BLaER1 treated with 17β-estradiol and CSF1 and Interleukin-3, amounts not matched to agents 10 nM and 100 nM (cell line): Measurements from ENCODE around the gene YBX2.

Source experiments
- H3K27ac ChIP-seq, 11 experiments: shearing (Covaris generic); formaldehyde crosslinking; 2 replicates each; pipeline ENCODE4 v1.8.1; 2022
- H3K27me3 ChIP-seq, 11 experiments: shearing (Covaris generic); formaldehyde crosslinking; 2 replicates each; pipeline ENCODE4 v1.8.1; 2022
- H3K36me3 ChIP-seq, 11 experiments: shearing (Covaris generic); formaldehyde crosslinking; 2 replicates each; pipeline ENCODE4 v1.8.1; 2022
- H3K4me1 ChIP-seq, 10 experiments: shearing (Covaris generic); formaldehyde crosslinking; 2 replicates each; pipeline ENCODE4 v1.8.1; 2022
- H3K4me2 ChIP-seq, 11 experiments: shearing (Covaris generic); formaldehyde crosslinking; 2 replicates each; pipeline ENCODE4 v1.8.1; 2022
- H3K4me3 ChIP-seq, 10 experiments: shearing (Covaris generic); formaldehyde crosslinking; 2 replicates each; pipeline ENCODE4 v1.8.1; 2022
- H3K9ac ChIP-seq, 11 experiments: shearing (Covaris generic); formaldehyde crosslinking; 2 replicates each; pipeline ENCODE4 v1.8.1; 2022
- H3K9me3 ChIP-seq, 11 experiments: shearing (Covaris generic); formaldehyde crosslinking; replicated peaks in 1 of 11; 2 replicates each; pipeline ENCODE4 v1.8.1; 2022
- H4K20me1 ChIP-seq, 11 experiments: shearing (Covaris generic); formaldehyde crosslinking; 2 replicates each; pipeline ENCODE4 v1.8.1; 2022
- Cebpa-rat ChIP-seq, 11 experiments: shearing (Covaris generic); IDR thresholded peaks; 2 replicates each; pipeline ENCODE4 v1.8.1; 2022

The YBX2 gene

DNA sequence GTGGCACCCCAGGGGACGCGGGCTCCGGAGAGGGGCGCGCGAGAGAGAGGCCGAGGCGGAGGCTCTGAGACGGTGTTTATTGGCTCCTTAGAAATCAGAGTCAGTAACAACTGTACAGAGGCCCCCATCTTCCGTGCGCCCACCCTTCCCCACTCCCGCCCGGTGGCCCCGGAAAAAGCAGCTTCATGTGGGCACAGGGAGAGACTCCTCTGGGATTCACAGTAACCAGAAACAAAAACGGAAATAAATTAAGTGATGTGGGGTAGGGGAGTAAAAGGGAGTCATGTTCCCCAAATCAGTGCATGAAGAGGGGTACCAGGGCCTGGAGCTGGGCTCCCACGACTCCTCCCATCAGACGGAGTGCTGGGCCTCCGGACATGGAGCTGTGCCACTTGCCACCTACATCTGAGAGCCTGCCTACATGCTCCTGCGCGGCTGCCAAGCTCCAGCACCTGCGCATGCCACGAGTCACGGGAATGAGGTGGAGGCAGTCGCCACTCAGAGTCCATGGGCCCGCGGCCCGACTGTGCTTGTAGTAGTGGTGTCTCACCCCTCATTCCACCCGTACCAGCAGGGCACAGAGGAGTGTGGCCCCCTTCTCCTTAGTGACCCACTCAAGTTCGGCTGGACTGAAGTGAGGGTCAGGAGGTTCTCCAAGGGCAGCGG is 21.3 kb upstream of the YBX2 start:
- peak overlapping the region; percentile 75 to 95 (median 88) for H3K4me3 ChIP-seq
- no peaks in the 10 kb centered on the region for H3K9me3 ChIP-seq
- H3K4me1 ChIP-seq: peaks cover 38 to 62% (median 52%) of the 10 kb centered on the region in 10 experiments
- H3K36me3 ChIP-seq: peaks cover 69 to 85% (median 75%) of the 10 kb centered on the region in 11 experiments
- H3K9ac ChIP-seq: peak overlapping the region; percentile 83 to 95 (median 87)
- peaks cover 37 to 44% (median 43%) of the 10 kb centered on the region in 11 experiments for H4K20me1 ChIP-seq
- H3K4me2 ChIP-seq: peak overlapping the region; percentile 77 to 99 (median 93)
- H3K27ac ChIP-seq: peak overlapping the region; percentile 82 to 91 (median 86)
- H3K27me3 ChIP-seq: no peaks in the 10 kb centered on the region
- no peak for TF ChIP-seq Cebpa-rat (IDR thresholded peaks at IDR 0.05)

DNA sequence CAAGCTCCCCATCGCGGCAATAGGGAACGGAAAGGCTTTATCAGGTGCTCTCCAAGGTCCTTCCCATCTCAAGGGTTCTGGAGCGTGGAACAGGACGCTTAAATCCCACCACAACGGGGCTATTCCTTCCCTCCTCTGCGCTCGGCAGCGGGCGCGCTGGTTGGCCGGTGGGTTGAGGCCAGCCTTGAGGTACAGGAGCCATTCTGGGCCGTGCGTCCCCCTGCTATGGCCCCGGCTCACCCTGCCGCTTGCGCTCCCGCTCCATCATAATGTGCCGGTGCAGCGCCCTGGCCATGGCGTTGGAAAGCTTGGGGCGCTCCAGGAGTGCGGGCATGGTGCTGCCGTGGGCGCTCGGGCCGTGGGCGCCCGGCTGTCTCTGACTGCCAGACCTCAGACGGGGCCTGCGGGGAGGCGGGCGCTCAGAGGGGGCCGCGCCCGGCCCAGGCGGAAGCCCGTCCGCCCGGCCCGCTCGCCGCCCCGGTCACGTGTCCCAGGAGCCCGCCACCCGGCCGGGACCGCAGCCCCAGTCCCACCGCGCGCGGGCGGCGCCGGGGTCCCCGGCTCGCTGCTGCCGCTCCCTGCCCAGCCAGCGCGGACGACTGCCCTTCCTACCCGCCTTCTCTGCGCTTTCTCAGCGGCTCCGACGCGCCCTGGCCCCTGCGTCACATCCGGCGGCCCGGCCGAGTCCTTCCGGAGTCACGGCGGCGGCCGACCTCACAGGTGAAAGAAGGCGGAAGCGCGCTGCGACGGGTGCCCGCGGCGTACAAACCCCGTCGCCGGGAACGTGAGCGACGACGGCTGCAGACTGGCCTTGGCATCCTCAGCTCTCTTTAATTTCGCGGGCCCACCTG is 20.5 kb upstream of the YBX2 start, which contains the start of gene GPS2:
TSS of gene GPS2 (minus strand) at position 642 of the 851 bp plus-strand sequence. CDS start at position 334, 308 bp downstream.
- Histone ChIP-seq H3K27me3 (no peaks in the 10 kb centered on the region), H3K27ac (peak within 1 kb of the TSS; percentile 82 to 91 (median 86)), H3K9ac (peak within 1 kb of the TSS; percentile 83 to 95 (median 87)), H3K4me1 (peaks cover 46 to 69% (median 60%) of the 10 kb centered on the region in 10 experiments), H3K4me2 (peak within 1 kb of the TSS; percentile 77 to 99 (median 93)), H3K4me3 (peak within 1 kb of the TSS; percentile 75 to 95 (median 88)), H3K9me3 (no peaks in the 10 kb centered on the region), H4K20me1 (peaks cover 45 to 52% (median 51%) of the 10 kb centered on the region in 11 experiments), H3K36me3 (peaks cover 69 to 85% (median 75%) of the 10 kb centered on the region in 11 experiments)
- TF ChIP-seq Cebpa-rat (IDR thresholded peaks at IDR 0.05): no peak

DNA sequence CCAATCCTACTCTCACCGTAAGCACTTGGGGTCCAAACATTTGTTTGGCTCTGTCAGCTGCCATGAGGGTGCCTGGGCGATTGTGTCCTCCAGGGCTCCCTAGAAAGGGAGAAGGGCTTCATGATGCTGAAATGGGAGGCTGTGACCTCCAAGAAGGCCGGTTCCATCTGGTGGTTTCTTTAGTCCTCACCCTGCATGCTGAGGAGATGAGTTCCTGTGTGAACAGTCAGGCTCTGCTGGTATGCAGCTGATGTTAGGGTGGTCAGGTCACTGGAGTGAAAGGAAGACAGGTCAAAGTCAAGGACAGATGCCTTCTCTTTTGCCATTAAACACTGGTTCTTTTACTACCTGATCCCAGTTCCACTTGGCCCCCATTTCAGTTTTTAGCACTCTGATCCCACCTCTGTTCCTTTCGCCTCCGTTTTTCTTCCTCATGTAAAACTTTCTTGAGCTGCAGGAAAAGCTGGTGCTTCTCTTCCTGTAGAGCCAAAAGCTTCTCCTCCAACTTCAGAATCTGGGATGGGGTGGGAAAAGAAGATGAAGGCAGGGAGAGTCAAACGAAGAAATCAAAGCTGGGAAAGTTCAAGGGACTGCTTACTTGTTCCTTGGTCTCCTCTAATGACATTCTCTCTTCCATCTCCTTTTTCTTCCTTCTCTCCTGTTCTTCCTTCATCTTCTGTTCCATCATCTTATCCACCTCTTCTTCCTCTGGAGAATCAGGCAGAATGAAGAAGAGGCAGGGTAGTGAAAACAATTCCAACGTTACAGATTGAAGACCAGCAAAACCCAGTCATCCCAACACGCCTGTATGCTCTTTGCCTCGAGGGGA is 19.7 kb upstream of the YBX2 start:
- Histone ChIP-seq H4K20me1 (peaks cover 53 to 60% (median 59%) of the 10 kb centered on the region in 11 experiments), H3K4me2 (peak overlapping the region; percentile 77 to 99 (median 93)), H3K9me3 (no peaks in the 10 kb centered on the region), H3K9ac (peak overlapping the region; percentile 83 to 95 (median 87)), H3K4me3 (peak overlapping the region; percentile 75 to 95 (median 88)), H3K4me1 (peaks cover 54 to 78% (median 68%) of the 10 kb centered on the region in 10 experiments), H3K27ac (peak overlapping the region in 10 of 11 experiments; percentile 82 to 91 (median 86); a peak in 19 of 22 replicates), H3K27me3 (no peaks in the 10 kb centered on the region), H3K36me3 (peaks cover 71 to 85% (median 80%) of the 10 kb centered on the region in 11 experiments)
- TF ChIP-seq Cebpa-rat (IDR thresholded peaks at IDR 0.05): no peak

DNA sequence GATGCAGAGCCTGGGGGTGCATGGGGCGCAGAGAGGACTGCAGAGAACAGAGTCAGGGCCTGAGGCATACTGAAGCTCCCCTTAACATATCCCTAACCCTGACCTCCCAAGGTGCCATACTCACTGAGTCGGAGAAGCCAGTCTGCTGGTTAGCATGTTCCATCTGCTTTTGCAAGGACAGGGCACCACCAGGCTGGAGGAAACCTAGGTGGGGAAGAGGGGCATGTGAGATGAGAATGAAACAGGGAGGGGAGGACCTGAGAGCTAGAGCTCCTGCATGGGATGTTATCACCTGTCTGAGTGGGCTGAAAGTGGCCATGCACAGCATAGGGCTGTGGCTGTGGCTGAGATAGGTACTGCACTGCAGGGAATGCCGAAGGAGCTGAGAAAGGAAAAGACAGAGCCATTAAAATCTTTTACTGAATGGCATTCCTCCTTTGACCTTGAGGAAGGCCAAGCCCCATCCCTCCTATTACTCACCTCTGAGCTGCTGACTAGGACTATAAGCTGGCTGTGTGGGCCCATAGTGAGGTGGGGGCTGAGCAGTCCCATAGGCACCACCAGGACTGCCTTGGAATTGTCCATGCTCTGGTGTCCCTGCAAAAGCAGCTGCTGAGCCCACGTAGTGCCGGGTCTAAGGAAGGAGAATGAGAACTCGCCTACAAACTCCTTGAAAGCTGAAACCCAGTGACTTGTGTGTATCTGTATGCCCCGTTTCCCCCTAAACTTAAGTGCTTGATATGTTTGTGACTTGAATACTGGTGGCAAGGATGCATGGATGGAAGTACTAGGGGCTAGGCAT is 18.9 kb upstream of the YBX2 start:
- peaks cover 61 to 68% (median 67%) of the 10 kb centered on the region in 11 experiments for H4K20me1 ChIP-seq
- 0 out of 22 replicates have a peak overlapping the region, but pooled peaks of 1 of the 11 experiments have one; percentile 86 for H3K27ac ChIP-seq
- H3K4me1 ChIP-seq: peaks cover 56 to 80% (median 70%) of the 10 kb centered on the region in 10 experiments
- no peak for TF ChIP-seq Cebpa-rat (IDR thresholded peaks at IDR 0.05)
- peak overlapping the region in 9 of 10 experiments; percentile 75 to 95 (median 89); a peak in 13 of 20 replicates for H3K4me3 ChIP-seq
- H3K36me3 ChIP-seq: peaks cover 62 to 81% (median 75%) of the 10 kb centered on the region in 11 experiments
- H3K27me3 ChIP-seq: no peaks in the 10 kb centered on the region
- no peaks in the 10 kb centered on the region for H3K9me3 ChIP-seq
- H3K4me2 ChIP-seq: peak overlapping the region; percentile 77 to 99 (median 93)
- H3K9ac ChIP-seq: peak overlapping the region; percentile 83 to 95 (median 87); a peak in 18 of 22 replicates

DNA sequence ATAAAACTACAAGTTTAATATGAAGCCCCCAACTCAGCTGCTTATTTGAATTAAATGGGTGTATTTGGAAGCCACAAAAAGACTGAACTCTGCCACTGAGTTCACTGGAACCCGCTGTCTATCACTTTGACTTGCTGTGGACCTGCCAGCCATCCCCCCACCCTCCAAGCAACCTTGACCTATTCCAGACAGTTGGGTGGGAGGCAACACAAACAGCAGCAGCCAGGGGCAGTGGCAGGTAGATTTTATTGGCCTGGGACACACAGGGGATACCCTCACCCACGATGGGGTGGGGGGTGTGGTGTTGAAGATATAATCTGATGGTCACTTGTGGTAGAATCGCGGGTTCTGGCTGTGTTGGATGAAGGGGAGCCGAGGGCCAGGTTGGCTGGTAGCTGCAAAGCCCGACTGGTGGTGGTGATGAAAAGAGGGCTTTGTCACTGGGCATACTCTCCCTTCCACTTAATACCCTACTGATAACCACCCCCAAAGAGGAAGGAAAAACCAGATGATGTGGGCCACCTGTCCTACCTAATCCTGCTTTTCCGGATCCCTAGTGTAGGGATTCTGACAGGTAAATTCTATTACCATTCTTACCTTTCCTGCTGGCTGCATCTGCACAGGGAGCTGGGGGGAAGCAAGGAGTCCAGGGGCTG is 18.1 kb upstream of the YBX2 start:
- peaks cover 55 to 75% (median 68%) of the 10 kb centered on the region in 11 experiments for H3K36me3 ChIP-seq
- H3K27me3 ChIP-seq: no peaks in the 10 kb centered on the region
- peak overlapping the region in 8 of 11 experiments; percentile 3 to 89 (median 38); a peak in 9 of 22 replicates for H3K9ac ChIP-seq
- peak overlapping the region; percentile 77 to 99 (median 93); a peak in 19 of 22 replicates for H3K4me2 ChIP-seq
- peaks cover 64 to 73% (median 70%) of the 10 kb centered on the region in 11 experiments for H4K20me1 ChIP-seq
- H3K4me3 ChIP-seq: peak overlapping the region in 4 of 10 experiments; percentile 6 to 91 (median 90); a peak in 3 of 20 replicates
- H3K4me1 ChIP-seq: peaks cover 56 to 76% (median 68%) of the 10 kb centered on the region in 10 experiments
- no peak for TF ChIP-seq Cebpa-rat (IDR thresholded peaks at IDR 0.05)
- H3K27ac ChIP-seq: no peak overlapping the region
- no peaks in the 10 kb centered on the region for H3K9me3 ChIP-seq

DNA sequence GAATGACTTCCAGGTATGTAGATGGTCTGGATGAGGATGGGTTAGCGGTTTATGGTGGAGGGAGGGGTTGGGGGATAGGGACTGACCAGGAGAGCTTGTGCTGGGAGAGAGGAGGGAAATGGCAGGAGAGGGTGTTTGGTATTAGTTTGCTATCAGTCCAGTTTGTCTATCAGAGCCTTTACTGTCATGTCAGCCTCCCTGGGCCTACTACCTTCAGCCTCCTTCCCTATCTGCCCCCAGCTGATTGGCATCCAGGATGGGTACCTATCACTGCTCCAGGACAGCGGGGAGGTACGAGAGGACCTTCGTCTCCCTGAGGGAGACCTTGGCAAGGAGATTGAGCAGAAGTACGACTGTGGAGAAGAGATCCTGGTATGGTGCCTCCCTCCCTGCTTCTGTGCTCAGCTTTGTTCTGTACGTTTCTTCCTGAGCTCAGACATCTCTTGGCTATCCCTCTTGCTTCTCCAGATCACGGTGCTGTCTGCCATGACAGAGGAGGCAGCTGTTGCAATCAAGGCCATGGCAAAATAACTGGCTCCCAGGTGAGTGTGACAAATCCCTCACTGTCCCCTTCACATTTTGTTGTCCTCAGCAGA is 16.8 kb upstream of the YBX2 start:
- TF ChIP-seq Cebpa-rat (IDR thresholded peaks at IDR 0.05): no peak
- no peak overlapping the region for H3K27ac ChIP-seq
- H3K36me3 ChIP-seq: peaks cover 48 to 63% (median 55%) of the 10 kb centered on the region in 11 experiments
- H3K4me3 ChIP-seq: no peak overlapping the region
- H3K9me3 ChIP-seq: no peaks in the 10 kb centered on the region
- peak overlapping the region in 10 of 11 experiments; percentile 3 to 100 (median 26); a peak in 13 of 22 replicates for H3K9ac ChIP-seq
- H3K27me3 ChIP-seq: no peaks in the 10 kb centered on the region
- H4K20me1 ChIP-seq: peaks cover 64 to 73% (median 70%) of the 10 kb centered on the region in 11 experiments
- H3K4me2 ChIP-seq: peak overlapping the region in 9 of 11 experiments; percentile 8 to 99 (median 93); a peak in 14 of 22 replicates
- H3K4me1 ChIP-seq: peaks cover 58 to 69% (median 64%) of the 10 kb centered on the region in 10 experiments

DNA sequence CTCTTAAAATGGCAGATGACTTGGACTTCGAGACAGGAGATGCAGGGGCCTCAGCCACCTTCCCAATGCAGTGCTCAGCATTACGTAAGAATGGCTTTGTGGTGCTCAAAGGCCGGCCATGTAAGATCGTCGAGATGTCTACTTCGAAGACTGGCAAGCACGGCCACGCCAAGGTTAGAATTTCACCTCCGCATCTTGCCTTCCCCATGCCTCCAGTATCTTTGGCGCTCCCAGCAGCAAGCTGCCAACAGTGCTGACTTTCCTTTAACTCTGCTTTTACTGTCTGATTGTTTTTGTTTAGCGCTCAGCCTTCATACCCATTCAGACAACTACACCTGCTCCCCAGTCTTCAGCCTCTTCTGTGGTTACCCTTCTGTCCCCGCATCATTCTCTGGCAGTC is 15.2 kb upstream of the YBX2 start:
- no peak for TF ChIP-seq Cebpa-rat (IDR thresholded peaks at IDR 0.05)
- Histone ChIP-seq H3K9ac (peak overlapping the region; percentile 94 to 100 (median 98); a peak in 21 of 22 replicates), H3K36me3 (peaks cover 48 to 57% (median 50%) of the 10 kb centered on the region in 11 experiments), H3K27me3 (no peaks in the 10 kb centered on the region), H3K4me1 (peaks cover 57 to 68% (median 61%) of the 10 kb centered on the region in 10 experiments), H3K4me2 (peak overlapping the region; percentile 81 to 99 (median 94)), H3K27ac (peak overlapping the region in 7 of 11 experiments; percentile 94 to 99 (median 99); a peak in 10 of 22 replicates), H3K9me3 (no peaks in the 10 kb centered on the region), H4K20me1 (peaks cover 64 to 69% (median 66%) of the 10 kb centered on the region in 11 experiments), H3K4me3 (peak overlapping the region; percentile 87 to 100 (median 93))
